Activated CD8-positive, alpha-beta memory T cell treated with anti-CD3 and anti-CD28 coated beads for 36 hours (primary cell): ENCODE results near the gene KCNC3. TPM values are rescaled to one million over a fixed set of nuclear protein-coding genes. Genes with fewer than 3 reads are reported as not detected.
"Not testable (repeated sequence)": the region's sequence is repeated elsewhere in the genome, so short reads cannot be mapped to it uniquely, and the experiment has no call there.

ENCODE experiments used
- CTCF ChIA-PET: fragments of 350-600 bp; sonication (Branson Sonifier 250); formaldehyde crosslinking; loops from one replicate; lab custom pipeline; 2021; ENCODE audit warnings: antibody characterized with exemption; lab: Charles Lee
- POLR2A ChIA-PET: fragments of 350-600 bp; sonication (Branson Sonifier 250); formaldehyde crosslinking; loops from one replicate; lab custom pipeline; 2021; ENCODE audit warnings: antibody characterized with exemption; lab: Charles Lee
- total RNA-seq, 2 experiments: library from RNA; stranded (reverse); gene quantifications; one replicate each; pipeline ENCODE4 v1.2.3, GENCODE V29; 2021

The KCNC3 gene
- total RNA-seq, 2 experiments from 2014 or later: 0.51 to 0.57 TPM

GRCh38 chr19:50358483-50359327 is 29.5 kb upstream of the KCNC3 start:
- POLR2A ChIA-PET: interaction anchor here (0.9 to 1.6 kb wide), 3 partner anchors 10 to 26 kb away, joined by 3 to 6 read pairs (median 4); no protein-coding TSS in a partner anchor
- CTCF ChIA-PET: interaction anchor here (0.6 to 2.1 kb wide), 5 partner anchors 10 to 102 kb away, joined by 3 to 14 read pairs (median 4); partner anchors contain the start of gene POLD1

GRCh38 chr19:50357178-50358100 is 28.3 kb upstream of the KCNC3 start:
- CTCF ChIA-PET: interaction anchor here (0.6 to 2.1 kb wide), 26 partner anchors 9 to 199 kb away, joined by 3 to 14 read pairs (median 4); partner anchors contain the start of genes KCNC3, MYBPC2, NR1H2 and POLD1
- POLR2A ChIA-PET: interaction anchor here (0.9 to 1.6 kb wide), 6 partner anchors 11 to 105 kb away, joined by 3 to 6 read pairs (median 4); partner anchors contain the start of gene NR1H2

- POLR2A ChIA-PET: interaction anchor here (1.0 to 1.6 kb wide), 3 partner anchors 12 to 28 kb away, joined by 3 to 6 read pairs (median 6); partner anchors contain the start of gene NR1H2
- CTCF ChIA-PET: interaction anchor here (0.6 to 2.1 kb wide), 24 partner anchors 9 to 200 kb away, joined by 3 to 14 read pairs (median 4); partner anchors contain the start of genes KCNC3, MYBPC2, NR1H2 and POLD1
Measured at GRCh38 chr19:50356691-50357177, 27.6 kb upstream of the KCNC3 start.

GRCh38 chr19:50353487-50353880 is 24.3 kb upstream of the KCNC3 start:
- POLR2A ChIA-PET: not testable (repeated sequence)

GRCh38 chr19:50352242-50352641 is 23.1 kb upstream of the KCNC3 start:
- ChIA-PET CTCF (no interaction called here), POLR2A (interaction anchor here (0.5 to 0.6 kb wide), 2 partner anchors 38 to 408 kb away, joined by 3 to 4 read pairs; no protein-coding TSS in a partner anchor)

More at GRCh38 chr19:50353487-50353880, 24.3 kb upstream of the KCNC3 start:
- CTCF ChIA-PET: not testable (repeated sequence)

- ChIA-PET CTCF (interaction anchor here (1.8 kb wide), 1 partner anchor 12 kb away, joined by 4 read pairs; no protein-coding TSS in a partner anchor), POLR2A (no interaction called here)
Measured at GRCh38 chr19:50349277-50350057, 20.3 kb upstream of the KCNC3 start.

- ChIA-PET CTCF (interaction anchor here (0.7 to 1.9 kb wide), 3 partner anchors 10 to 19 kb away, joined by 3 to 5 read pairs (median 5); no protein-coding TSS in a partner anchor), POLR2A (interaction anchor here (0.6 to 0.8 kb wide), 4 partner anchors 14 to 488 kb away, joined by 3 to 10 read pairs (median 3); partner anchors contain the start of gene NAPSA)
Measured at GRCh38 chr19:50347089-50347581, 18.0 kb upstream of the KCNC3 start.

- ChIA-PET CTCF (no interaction called here), POLR2A (interaction anchor here (0.6 kb wide), 1 partner anchor 52 kb away, joined by 5 read pairs; no protein-coding TSS in a partner anchor)
Measured at GRCh38 chr19:50344661-50345318, 15.6 kb upstream of the KCNC3 start.

- ChIA-PET POLR2A (interaction anchor here (0.7 kb wide), 1 partner anchor 10 kb away, joined by 3 read pairs; no protein-coding TSS in a partner anchor), CTCF (interaction anchor here (1.0 kb wide), 1 partner anchor 16 kb away, joined by 3 read pairs; no protein-coding TSS in a partner anchor)
Measured at GRCh38 chr19:50341091-50341564, 12.0 kb upstream of the KCNC3 start.

- POLR2A ChIA-PET: no interaction called here
- CTCF ChIA-PET: interaction anchor here (0.5 kb wide), 1 partner anchor 226 kb away, joined by 4 read pairs; no protein-coding TSS in a partner anchor
Measured at GRCh38 chr19:50340331-50340730, 11.2 kb upstream of the KCNC3 start.

- CTCF ChIA-PET: interaction anchor here (1.0 kb wide), 1 partner anchor 21 kb away, joined by 3 read pairs; no protein-coding TSS in a partner anchor
- POLR2A ChIA-PET: not testable (repeated sequence)
Measured at GRCh38 chr19:50337031-50337430, 7.9 kb upstream of the KCNC3 start.

GRCh38 chr19:50334741-50335421 is 5.7 kb upstream of the KCNC3 start:
- CTCF ChIA-PET: interaction anchor here (0.8 to 1.6 kb wide), 3 partner anchors 12 to 34 kb away, joined by 3 to 5 read pairs (median 3); no protein-coding TSS in a partner anchor
- POLR2A ChIA-PET: no interaction called here

- POLR2A ChIA-PET: interaction anchor here (0.6 to 1.5 kb wide), 3 partner anchors 13 to 274 kb away, joined by 3 to 4 read pairs (median 3); partner anchors contain the start of gene POLD1
Measured at GRCh38 chr19:50333737-50334617, 4.8 kb upstream of the KCNC3 start.

GRCh38 chr19:50333235-50333736 is 4.1 kb upstream of the KCNC3 start:
- CTCF ChIA-PET: interaction anchor here (0.7 to 1.6 kb wide), 3 partner anchors 14 to 35 kb away, joined by 4 to 5 read pairs (median 4); no protein-coding TSS in a partner anchor
- POLR2A ChIA-PET: interaction anchor here (0.6 to 1.5 kb wide), 2 partner anchors 13 to 51 kb away, joined by 3 read pairs; partner anchors contain the start of gene POLD1

More at GRCh38 chr19:50333737-50334617, 4.8 kb upstream of the KCNC3 start:
- CTCF ChIA-PET: interaction anchor here (0.7 to 1.6 kb wide), 3 partner anchors 13 to 35 kb away, joined by 4 to 5 read pairs (median 4); no protein-coding TSS in a partner anchor
